Eye (tissue), 1 donor: ENCODE data around the gene HMOX2.

Experiments used
- DNase-seq: peaks from one replicate; pipeline ENCODE4 v3.0.0-alpha.2; 2015

Gene HMOX2

GRCh38 chr16:4475880-4476788 lies at the start of gene HMOX2:
HMOX2 (plus strand) TSS chr16:4476398; CDS start chr16:4505525, 29,127 bp downstream.
- peak; percentile 96 for DNase-seq

- DNase-seq = no peak
Measured at GRCh38 chr16:4426722-4427372, 49.4 kb upstream of the HMOX2 start.

- DNase-seq = no peak
Measured at GRCh38 chr16:4428500-4428899, 47.7 kb upstream of the HMOX2 start.

- no peak for DNase-seq
Measured at GRCh38 chr16:4431023-4431422, 45.2 kb upstream of the HMOX2 start.

GRCh38 chr16:4433228-4433627 lies 43.0 kb upstream of the HMOX2 start:
- DNase-seq = no peak

GRCh38 chr16:4433914-4434787 lies 42.0 kb upstream of the HMOX2 start:
- no peak for DNase-seq

GRCh38 chr16:4435337-4436067 lies 40.7 kb upstream of the HMOX2 start:
- no peak for DNase-seq

GRCh38 chr16:4437366-4437765 lies 38.8 kb upstream of the HMOX2 start:
- no peak for DNase-seq

GRCh38 chr16:4442371-4442770 lies 33.8 kb upstream of the HMOX2 start:
- no peak for DNase-seq

GRCh38 chr16:4443271-4443670 lies 32.9 kb upstream of the HMOX2 start:
- DNase-seq = no peak

GRCh38 chr16:4443986-4444385 lies 32.2 kb upstream of the HMOX2 start:
- DNase-seq = no peak

- DNase-seq = no peak
Measured at GRCh38 chr16:4450430-4450829, 25.8 kb upstream of the HMOX2 start.

GRCh38 chr16:4450931-4451519 lies 25.2 kb upstream of the HMOX2 start:
- peak; percentile 41 for DNase-seq

GRCh38 chr16:4452674-4453073 lies 23.5 kb upstream of the HMOX2 start:
- no peak for DNase-seq

- no peak for DNase-seq
Measured at GRCh38 chr16:4454623-4455022, 21.6 kb upstream of the HMOX2 start.

- no peak for DNase-seq
Measured at GRCh38 chr16:4455081-4455480, 21.1 kb upstream of the HMOX2 start.

GRCh38 chr16:4455951-4456350 lies 20.2 kb upstream of the HMOX2 start:
- no peak for DNase-seq

GRCh38 chr16:4460936-4461249 lies 15.3 kb upstream of the HMOX2 start:
- DNase-seq = no peak

- peak; percentile 88 for DNase-seq
Measured at GRCh38 chr16:4461250-4462085, 14.7 kb upstream of the HMOX2 start.

- DNase-seq = no peak
Measured at GRCh38 chr16:4463522-4464163, 12.6 kb upstream of the HMOX2 start.
